HCT116 (cell line): ENCODE measurements around the gene TNFRSF14. TPM values are rescaled to one million over a fixed set of nuclear protein-coding genes. Genes with fewer than 3 reads are reported as not detected.

Experiments
- ATAC-seq: fragments of 200-7000 bp; cut with Tn5 transposase; 2 replicates; pipeline ENCODE4 v1.9.1; 2020; ENCODE audit warnings: mild to moderate bottlenecking, moderate library complexity
- BruUV-seq: library from RNA; stranded (reverse); fragments of 400-500 nt; replicated peaks from 2 replicates; lab custom pipeline; 2021; lab: Mats Ljungman, UMichigan
- CTCF ChIA-PET: fragments of 300-600 bp; sonication (Branson Sonifier 250); formaldehyde crosslinking; loops from one replicate; lab custom pipeline; 2021; ENCODE audit warnings: antibody characterized with exemption; lab: Charles Lee
- POLR2A ChIA-PET: fragments of 300-600, 350-600 bp; sonication (Branson Sonifier 250); formaldehyde crosslinking; loops from one replicate; lab custom pipeline; 2021; ENCODE audit warnings: antibody characterized with exemption; lab: Charles Lee
- RAD21 ChIA-PET, 2 experiments: fragments of 300-600 bp; sonication (Branson Sonifier 250); formaldehyde crosslinking; loops; one replicate each; lab custom pipeline; 2023; ENCODE audit warnings: low total read pairs in 2 of 2; ENCODE audit not compliant: uncharacterized antibody in 2 of 2, unreplicated experiment in 2 of 2, low non-redundant PET in 1 of 2; lab: Charles Lee
- DNase-seq: peaks from one replicate; pipeline ENCODE4 v3.0.0-alpha.2; 2010; ENCODE audit warnings: low read depth, low spot score
- H2AFZ ChIP-seq: fragments of 200-600 bp; shearing (Covaris generic), sonication (generic); 2 replicates; pipeline ENCODE4 v1.6.1; 2017; ENCODE audit warnings: low read depth, mixed run types, mixed read lengths, antibody characterized with exemption, low read length; ENCODE audit not compliant: poor library complexity, severe bottlenecking
- H3K27ac ChIP-seq: 2 replicates; pipeline ENCODE4 v1.5.1; 2012; ENCODE audit warnings: low read depth, low read length
- H3K27me3 ChIP-seq: fragments of 200-600 bp; sonication (generic); 2 replicates; pipeline ENCODE4 v1.6.1; 2016; ENCODE audit warnings: mixed run types, low read length, mixed read lengths; ENCODE audit not compliant: insufficient read depth
- H3K36me3 ChIP-seq, 2 experiments: fragments of 200-500 bp in 1 of 2; fragments of 200-600 bp in 1 of 2; sonication (Bioruptor generic) in 1 of 2; sonication (generic) in 1 of 2; 2 replicates each; pipeline versions ENCODE4 v1.5.1 to v1.6.1; 2014 to 2016; ENCODE audit warnings: low read length in 2 of 2, inconsistent platforms in 1 of 2, mixed read lengths in 1 of 2, mixed run types in 1 of 2; ENCODE audit not compliant: insufficient read depth in 2 of 2, control insufficient read depth in 1 of 2
- H3K4me1 ChIP-seq, 2 experiments: fragments of 200-600 bp in 1 of 2; sonication (generic) in 1 of 2; 2 replicates each; pipeline versions ENCODE4 v1.5.1 to v1.6.1; 2012 to 2017; ENCODE audit warnings: low read length in 2 of 2, inconsistent platforms in 1 of 2, mild to moderate bottlenecking in 1 of 2, mixed read lengths in 1 of 2, mixed run types in 1 of 2, moderate library complexity in 1 of 2; ENCODE audit not compliant: insufficient read depth in 2 of 2, control insufficient read depth in 1 of 2
- H3K4me2 ChIP-seq: fragments of 200-600 bp; sonication (generic); 2 replicates; pipeline ENCODE4 v1.6.1; 2017; ENCODE audit warnings: mixed run types, low read length, mixed read lengths
- H3K4me3 ChIP-seq, 2 experiments: fragments of 200-600 bp in 1 of 2; sonication (generic) in 1 of 2; replicated peaks in 1 of 2; 2 replicates each; pipeline ENCODE4 v1.5.1; 2011 to 2016; ENCODE audit warnings: low read length in 2 of 2, control low read depth in 1 of 2, low read depth in 1 of 2, mild to moderate bottlenecking in 1 of 2, mixed read lengths in 1 of 2, mixed run types in 1 of 2
- H3K79me2 ChIP-seq: fragments of 200-600 bp; sonication (generic); 2 replicates; pipeline ENCODE4 v1.6.1; 2017; ENCODE audit warnings: mild to moderate bottlenecking, mixed run types, low read length, moderate library complexity, mixed read lengths; ENCODE audit not compliant: insufficient read depth
- H3K9ac ChIP-seq: fragments of 200-600 bp; sonication (generic); 2 replicates; pipeline ENCODE4 v1.6.1; 2016; ENCODE audit warnings: low read length, mixed read lengths
- H3K9me2 ChIP-seq: fragments of 200-600 bp; sonication (generic), shearing (Covaris generic); 2 replicates; pipeline ENCODE4 v1.6.1; 2017; ENCODE audit warnings: mixed run types, mild to moderate bottlenecking, moderate library complexity; ENCODE audit not compliant: insufficient read depth
- H3K9me3 ChIP-seq, 2 experiments: fragments of 200-500 bp in 1 of 2; fragments of 200-600 bp in 1 of 2; sonication (Bioruptor generic) in 1 of 2; sonication (generic) in 1 of 2; 2 replicates each; pipeline ENCODE4 v1.6.1; 2014 to 2017; ENCODE audit warnings: low read length in 2 of 2, mixed read lengths in 2 of 2, inconsistent platforms in 1 of 2, low read depth in 1 of 2, mild to moderate bottlenecking in 1 of 2, mixed run types in 1 of 2, moderate library complexity in 1 of 2; ENCODE audit not compliant: control insufficient read depth in 1 of 2, insufficient read depth in 1 of 2
- H4K20me1 ChIP-seq: fragments of 200-600 bp; sonication (generic), shearing (Covaris generic); 2 replicates; pipeline ENCODE4 v1.6.1; 2017; ENCODE audit warnings: mixed run types, mild to moderate bottlenecking, moderate library complexity; ENCODE audit not compliant: insufficient read depth
- ATF3 ChIP-seq: IDR thresholded peaks from 2 replicates; pipeline ENCODE4 v1.6.1; 2012
- CBX3 ChIP-seq: IDR thresholded peaks from 2 replicates; pipeline ENCODE4 v1.6.1; 2012; ENCODE audit warnings: low read depth
- EZH2phosphoT487 ChIP-seq: fragments of 200-600 bp; IDR thresholded peaks from 2 replicates; pipeline ENCODE4 v1.6.1; 2018; ENCODE audit warnings: antibody characterized with exemption, borderline replicate concordance
- FOSL1 ChIP-seq: IDR thresholded peaks from 2 replicates; pipeline ENCODE4 v1.6.1; 2012; ENCODE audit warnings: low read depth
- MAX ChIP-seq: IDR thresholded peaks from 2 replicates; pipeline ENCODE4 v1.6.1; 2012
- POLR2AphosphoS5 ChIP-seq: IDR thresholded peaks from 2 replicates; pipeline ENCODE4 v1.6.1; 2011; ENCODE audit warnings: mild to moderate bottlenecking, low read depth, low read length, moderate library complexity
- SIN3A ChIP-seq: IDR thresholded peaks from 2 replicates; pipeline ENCODE4 v1.6.1; 2012; ENCODE audit warnings: low read depth
- YY1 ChIP-seq: IDR thresholded peaks from 2 replicates; pipeline ENCODE4 v1.6.1; 2011; ENCODE audit warnings: low read length, low read depth, moderate library complexity, mild to moderate bottlenecking; ENCODE audit not compliant: insufficient replicate concordance; ENCODE audit errors: extremely low read depth
- ZBTB33 ChIP-seq: IDR thresholded peaks from 2 replicates; pipeline ENCODE4 v1.6.1; 2011; ENCODE audit warnings: mild to moderate bottlenecking, low read length, moderate library complexity; ENCODE audit not compliant: insufficient replicate concordance; ENCODE audit errors: extremely low read depth
- ZFX ChIP-seq: fragments of 450-650 bp; IDR thresholded peaks from 2 replicates; pipeline ENCODE4 v1.6.1; 2017
- ZNF274 ChIP-seq: fragments of 200-500 bp; sonication (Bioruptor generic); IDR thresholded peaks from 2 replicates; pipeline ENCODE4 v1.6.1; 2014; ENCODE audit warnings: mild to moderate bottlenecking, low read depth, low read length, inconsistent platforms
- intact Hi-C: fragments of 100-400 bp; cut with micrococcal nuclease; formaldehyde crosslinking; loops from 2 replicates; pipeline ENCODE4 v1.10.0; 2022
- total RNA-seq: library from RNA; stranded (reverse); gene quantifications from one replicate; pipeline ENCODE4 v1.2.1, GENCODE V29; 2021; ENCODE audit not compliant: unreplicated experiment
- TF ChIP-seq, protein P1 (sequence below): IDR thresholded peaks from 2 replicates; pipeline ENCODE4 v1.6.1; 2012; ENCODE audit warnings: low read depth

TNFRSF14 gene
- total RNA-seq, 1 experiment from 2014 or later: 0.66 TPM

DNA sequence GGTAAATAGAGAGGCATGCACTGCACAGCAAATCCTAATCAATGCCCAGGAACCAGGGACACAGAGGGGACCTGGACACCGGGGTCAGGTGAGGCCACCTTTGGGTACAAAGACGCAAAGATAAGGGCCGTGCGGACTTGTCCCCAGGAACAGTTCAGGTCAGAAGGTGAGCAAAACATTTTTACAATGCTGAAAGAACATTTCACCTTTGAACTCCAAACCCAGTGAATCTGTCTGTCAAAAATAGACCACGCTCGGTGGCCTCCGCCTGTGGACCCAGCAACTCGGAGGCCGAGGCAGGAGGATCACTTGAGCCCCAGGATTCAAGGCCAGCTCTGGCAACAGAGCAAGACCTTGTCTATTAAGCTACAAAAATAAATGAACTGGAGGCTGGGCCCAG, 15.2 kb downstream of the TNFRSF14 start:
- Histone ChIP-seq H3K4me1 (no peaks in the 10 kb centered on the region), H3K36me3 (no peaks in the 10 kb centered on the region), H3K4me2 (no peak overlapping the region), H3K27ac (no peak overlapping the region), H3K9me2 (no peaks in the 10 kb centered on the region), H3K4me3 (no peak overlapping the region), H3K79me2 (no peaks in the 10 kb centered on the region), H2AFZ (no peak overlapping the region), H3K9ac (no peak overlapping the region)
- intact Hi-C loops: no loop called here
- DNase-seq (no peak), ATAC-seq (no peak)
- RAD21 ChIA-PET: no interaction called here
- CTCF ChIA-PET: interaction anchor here (0.9 kb wide), 1 partner anchor 8 kb away, joined by 3 read pairs; no protein-coding TSS in a partner anchor
- no TSS peak for BruUV-seq
- TF ChIP-seq ATF3 (no peak), CBX3 (no peak)
- TF ChIP-seq, all 23 proteins: peak for 0
- H3K9me3 ChIP-seq: no peaks in the 10 kb centered on the region; a peak in 1 of 4 replicates
- POLR2A ChIA-PET: no interaction called here
- no peaks in the 10 kb centered on the region for H4K20me1 ChIP-seq
- no peaks in the 10 kb centered on the region for H3K27me3 ChIP-seq

DNA sequence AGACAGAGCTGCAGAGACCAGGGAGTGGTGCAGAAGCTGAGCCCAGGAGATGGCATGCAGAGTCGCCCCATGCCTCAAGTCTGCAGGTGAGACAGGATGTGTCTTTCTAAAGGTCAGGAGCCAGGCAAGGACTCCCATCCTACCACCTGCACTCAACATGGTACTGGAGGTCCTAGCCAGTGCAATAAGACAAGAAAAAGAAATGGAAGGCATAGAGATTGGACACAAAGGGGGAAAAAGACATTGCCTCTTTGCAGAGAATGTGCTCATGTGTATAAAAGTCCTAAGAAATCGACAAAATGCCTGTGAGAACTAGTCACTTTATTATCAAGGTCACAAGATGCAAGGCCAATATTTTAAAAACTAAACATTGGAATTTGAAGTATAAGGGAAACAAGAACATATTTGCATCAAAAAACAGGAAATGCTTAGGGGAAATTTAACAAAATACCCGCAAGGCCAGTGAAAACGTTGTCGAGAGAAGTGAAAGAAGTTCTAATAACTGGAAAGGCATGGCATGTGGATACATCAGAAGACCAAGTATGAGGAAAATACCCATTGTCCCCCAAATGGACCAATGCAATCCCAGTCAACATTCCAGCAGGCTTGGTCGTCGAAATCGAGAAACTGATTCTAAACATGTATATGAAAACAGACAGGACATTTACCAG, 17.2 kb downstream of the TNFRSF14 start:
- ChIA-PET RAD21 (no interaction called here), CTCF (no interaction called here), POLR2A (no interaction called here)
- H3K9me3 ChIP-seq: no peaks in the 10 kb centered on the region; a peak in 1 of 4 replicates
- H3K4me3 ChIP-seq: no peak overlapping the region
- no peaks in the 10 kb centered on the region for H3K36me3 ChIP-seq
- no peaks in the 10 kb centered on the region for H3K9me2 ChIP-seq
- no TSS peak for BruUV-seq
- no peak for ATAC-seq
- H3K9ac ChIP-seq: no peak overlapping the region
- H4K20me1 ChIP-seq: no peaks in the 10 kb centered on the region
- intact Hi-C loops: no loop called here
- H3K4me2 ChIP-seq: no peak overlapping the region
- H3K79me2 ChIP-seq: no peaks in the 10 kb centered on the region
- no peak overlapping the region for H2AFZ ChIP-seq
- H3K27me3 ChIP-seq: no peaks in the 10 kb centered on the region
- H3K27ac ChIP-seq: no peak overlapping the region
- no peak for DNase-seq
- H3K4me1 ChIP-seq: peaks cover 6 to 7% of the 10 kb centered on the region in 2 experiments; a peak in 3 of 4 replicates
- no peak for TF ChIP-seq YY1
- no peak for TF ChIP-seq MAX
- TF ChIP-seq, protein P1, sequence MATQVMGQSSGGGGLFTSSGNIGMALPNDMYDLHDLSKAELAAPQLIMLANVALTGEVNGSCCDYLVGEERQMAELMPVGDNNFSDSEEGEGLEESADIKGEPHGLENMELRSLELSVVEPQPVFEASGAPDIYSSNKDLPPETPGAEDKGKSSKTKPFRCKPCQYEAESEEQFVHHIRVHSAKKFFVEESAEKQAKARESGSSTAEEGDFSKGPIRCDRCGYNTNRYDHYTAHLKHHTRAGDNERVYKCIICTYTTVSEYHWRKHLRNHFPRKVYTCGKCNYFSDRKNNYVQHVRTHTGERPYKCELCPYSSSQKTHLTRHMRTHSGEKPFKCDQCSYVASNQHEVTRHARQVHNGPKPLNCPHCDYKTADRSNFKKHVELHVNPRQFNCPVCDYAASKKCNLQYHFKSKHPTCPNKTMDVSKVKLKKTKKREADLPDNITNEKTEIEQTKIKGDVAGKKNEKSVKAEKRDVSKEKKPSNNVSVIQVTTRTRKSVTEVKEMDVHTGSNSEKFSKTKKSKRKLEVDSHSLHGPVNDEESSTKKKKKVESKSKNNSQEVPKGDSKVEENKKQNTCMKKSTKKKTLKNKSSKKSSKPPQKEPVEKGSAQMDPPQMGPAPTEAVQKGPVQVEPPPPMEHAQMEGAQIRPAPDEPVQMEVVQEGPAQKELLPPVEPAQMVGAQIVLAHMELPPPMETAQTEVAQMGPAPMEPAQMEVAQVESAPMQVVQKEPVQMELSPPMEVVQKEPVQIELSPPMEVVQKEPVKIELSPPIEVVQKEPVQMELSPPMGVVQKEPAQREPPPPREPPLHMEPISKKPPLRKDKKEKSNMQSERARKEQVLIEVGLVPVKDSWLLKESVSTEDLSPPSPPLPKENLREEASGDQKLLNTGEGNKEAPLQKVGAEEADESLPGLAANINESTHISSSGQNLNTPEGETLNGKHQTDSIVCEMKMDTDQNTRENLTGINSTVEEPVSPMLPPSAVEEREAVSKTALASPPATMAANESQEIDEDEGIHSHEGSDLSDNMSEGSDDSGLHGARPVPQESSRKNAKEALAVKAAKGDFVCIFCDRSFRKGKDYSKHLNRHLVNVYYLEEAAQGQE: no peak
- TF ChIP-seq ZBTB33: no peak
- TF ChIP-seq ZNF274: no peak
- no peak for TF ChIP-seq ZFX
- TF ChIP-seq FOSL1: no peak
- TF ChIP-seq POLR2AphosphoS5: no peak
- TF ChIP-seq SIN3A: no peak
- no peak for TF ChIP-seq EZH2phosphoT487
